T-helper 2 cell (primary cell): ENCODE results near the gene RC3H2.

Experiments used
- DNase-seq, 5 experiments: peaks; one replicate each; pipeline versions ENCODE4 v3.0.0 to v3.0.0-alpha.2; 2012 to 2022

Gene RC3H2

GRCh38 chr9:122800066-122801060, 104.8 kb downstream of the RC3H2 start, which contains the start of gene OR1K1:
TSS of gene OR1K1 (plus strand) at chr9:122800123. CDS start at chr9:122800123, 0 bp downstream.
- DNase-seq: no peak

- no peak for DNase-seq
These were observed 107.7 kb downstream of the RC3H2 start for GRCh38 chr9:122797316-122798063.
